MM.1S (cell line): ENCODE data around the gene SEM1.
A peak's percentile ranks its signal among the peaks of the same experiment; 100 is the strongest.

Experiments
- DNase-seq: peaks from one replicate; pipeline ENCODE4 v3.0.0-alpha.2; 2015
- H2AFZ ChIP-seq: fragments of 300-600 bp; sonication (generic); 2 replicates; pipeline ENCODE4 v1.6.0; 2016; ENCODE audit warnings: antibody characterized with exemption, low read length
- H3F3A ChIP-seq: fragments of 300-600 bp; sonication (generic); 2 replicates; pipeline ENCODE4 v1.6.1; 2016; ENCODE audit warnings: mild to moderate bottlenecking, antibody characterized with exemption, low read length, moderate library complexity, mixed read lengths; ENCODE audit not compliant: insufficient read depth
- H3K27ac ChIP-seq: fragments of 300-600 bp; sonication (generic); 2 replicates; pipeline ENCODE4 v1.5.1; 2016; ENCODE audit warnings: mild to moderate bottlenecking, low read length
- H3K27me3 ChIP-seq: fragments of 300-600 bp; sonication (generic); replicated peaks from 2 replicates; pipeline ENCODE4 v1.6.0; 2016; ENCODE audit warnings: low read length; ENCODE audit not compliant: insufficient read depth
- H3K36me3 ChIP-seq: fragments of 300-600 bp; sonication (generic); replicated peaks from 2 replicates; pipeline ENCODE4 v1.6.1; 2016; ENCODE audit warnings: mild to moderate bottlenecking, low read length, mixed read lengths; ENCODE audit not compliant: insufficient read depth
- H3K4me1 ChIP-seq: fragments of 300-600 bp; sonication (generic); 2 replicates; pipeline ENCODE4 v1.6.1; 2016; ENCODE audit warnings: low read length, mixed read lengths
- H3K4me2 ChIP-seq: fragments of 300-600 bp; sonication (generic); 2 replicates; pipeline ENCODE4 v1.6.0; 2016; ENCODE audit warnings: low read depth, low read length
- H3K4me3 ChIP-seq: fragments of 300-600 bp; sonication (generic); 2 replicates; pipeline ENCODE4 v1.5.1; 2016; ENCODE audit warnings: low read length, mixed read lengths
- H3K79me2 ChIP-seq: fragments of 300-600 bp; sonication (generic); 2 replicates; pipeline ENCODE4 v1.6.1; 2016; ENCODE audit warnings: mixed run types, low read length, mixed read lengths
- H3K9ac ChIP-seq: fragments of 300-600 bp; sonication (generic); 2 replicates; pipeline ENCODE4 v1.6.1; 2016; ENCODE audit warnings: low read length, mixed read lengths
- H3K9me2 ChIP-seq: fragments of 300-600 bp; sonication (generic); replicated peaks from 2 replicates; pipeline ENCODE4 v1.6.1; 2016; ENCODE audit warnings: mild to moderate bottlenecking, low read length, mixed read lengths; ENCODE audit not compliant: insufficient read depth
- H3K9me3 ChIP-seq: fragments of 300-600 bp; sonication (generic); replicated peaks from 2 replicates; pipeline ENCODE4 v1.6.1; 2016; ENCODE audit warnings: mild to moderate bottlenecking, low read length, mixed read lengths; ENCODE audit not compliant: insufficient read depth
- H4K20me1 ChIP-seq: fragments of 300-600 bp; sonication (generic); 2 replicates; pipeline ENCODE4 v1.6.1; 2016; ENCODE audit warnings: mild to moderate bottlenecking, low read length, moderate library complexity, mixed read lengths; ENCODE audit not compliant: insufficient read depth
- CTCF ChIP-seq: fragments of 300-600 bp; sonication (generic); IDR thresholded peaks from 2 replicates; pipeline ENCODE4 v1.5.1; 2016; ENCODE audit warnings: antibody characterized with exemption, low read length, mixed read lengths
- EZH2 ChIP-seq: fragments of 300-600 bp; sonication (generic); optimal IDR thresholded peaks from 2 replicates; pipeline ENCODE3; 2017; ENCODE audit warnings: low read depth, mild to moderate bottlenecking, antibody characterized with exemption, low read length, mixed read lengths
- EZH2phosphoT487 ChIP-seq: fragments of 300-600 bp; sonication (generic); IDR thresholded peaks from 2 replicates; pipeline ENCODE4 v1.6.1; 2018; ENCODE audit warnings: antibody characterized with exemption, low read length

Gene SEM1

GRCh38 chr7:96713037-96713436, 3.4 kb upstream of the SEM1 start:
- Histone ChIP-seq H3K9me2 (no peaks in the 10 kb centered on the region), H3K9ac (no peak overlapping the region), H3F3A (no peaks in the 10 kb centered on the region), H3K27ac (no peak overlapping the region), H3K79me2 (peaks cover 17% of the 10 kb centered on the region), H3K36me3 (no peaks in the 10 kb centered on the region), H3K9me3 (no peaks in the 10 kb centered on the region), H3K4me2 (no peak overlapping the region), H4K20me1 (no peaks in the 10 kb centered on the region), H3K27me3 (no peaks in the 10 kb centered on the region), H3K4me3 (no peak overlapping the region), H3K4me1 (peaks cover 7% of the 10 kb centered on the region), H2AFZ (no peak overlapping the region)
- DNase-seq, result no peak
- no peak for TF ChIP-seq EZH2
- TF ChIP-seq CTCF, result no peak
- TF ChIP-seq EZH2phosphoT487, result no peak

GRCh38 chr7:96710544-96710943, 898 bp upstream of the SEM1 start:
- H3K9ac ChIP-seq, result no peak overlapping the region
- no peaks in the 10 kb centered on the region for H3K9me2 ChIP-seq
- no peaks in the 10 kb centered on the region for H3F3A ChIP-seq
- no peak overlapping the region for H3K27ac ChIP-seq
- TF ChIP-seq EZH2, result no peak
- no peak for TF ChIP-seq CTCF
- no peak for TF ChIP-seq EZH2phosphoT487
- H2AFZ ChIP-seq, result peak overlapping the region; percentile 92
- no peaks in the 10 kb centered on the region; the same call in 1 of the 2 replicates for H3K36me3 ChIP-seq
- peak overlapping the region; percentile 80; the same call in 1 of the 2 replicates for H3K4me2 ChIP-seq
- H3K27me3 ChIP-seq, result no peaks in the 10 kb centered on the region
- DNase-seq, result no peak
- H3K4me3 ChIP-seq, result no peak overlapping the region
- H3K9me3 ChIP-seq, result no peaks in the 10 kb centered on the region
- H3K4me1 ChIP-seq, result peaks cover 9% of the 10 kb centered on the region
- no peaks in the 10 kb centered on the region for H4K20me1 ChIP-seq
- H3K79me2 ChIP-seq, result peaks cover 40% of the 10 kb centered on the region

GRCh38 chr7:96708872-96709271, 774 bp downstream of the SEM1 start:
- Histone ChIP-seq H3K79me2 (peaks cover 57% of the 10 kb centered on the region), H3K9me3 (no peaks in the 10 kb centered on the region), H3K9ac (peak overlapping the region; percentile 85), H3K4me2 (peak overlapping the region; percentile 80), H4K20me1 (peaks cover 6% of the 10 kb centered on the region), H3K9me2 (no peaks in the 10 kb centered on the region), H3K36me3 (no peaks in the 10 kb centered on the region; the same call in 1 of the 2 replicates), H3K27me3 (no peaks in the 10 kb centered on the region), H3K4me3 (peak overlapping the region; percentile 75), H3K27ac (peak overlapping the region; percentile 76; the same call in 1 of the 2 replicates), H2AFZ (peak overlapping the region; percentile 92), H3K4me1 (peaks cover 9% of the 10 kb centered on the region), H3F3A (no peaks in the 10 kb centered on the region)
- TF ChIP-seq EZH2 (no peak), EZH2phosphoT487 (no peak), CTCF (no peak)
- no peak for DNase-seq
